Ovary (tissue), 3 donors: ENCODE data around the gene CDIPT.

ENCODE experiments used
- EP300 ChIP-seq: sonication (generic); formaldehyde crosslinking; IDR thresholded peaks from one replicate; pipeline ENCODE4 v1.6.1; 2017; ENCODE audit warnings: antibody characterized with exemption
- POLR2A ChIP-seq: fragments of 450-650 bp; IDR thresholded peaks from one replicate; pipeline ENCODE4 v1.6.1; 2017; ENCODE audit warnings: antibody characterized with exemption, mild to moderate bottlenecking, moderate library complexity
- TF ChIP-seq, protein P1 (sequence below), 3 donors: fragments of 450-650 bp in 2 of 3; fragments of 200-600 bp in 1 of 3; IDR thresholded peaks; one replicate each; pipeline versions ENCODE4 v1.5.1 to v1.8.0; 2016 to 2022; ENCODE audit warnings: antibody characterized with exemption in 3 of 3, mild to moderate bottlenecking in 1 of 3
- donor health status: DM: no; HTN: no; CAD: no.

DNA sequence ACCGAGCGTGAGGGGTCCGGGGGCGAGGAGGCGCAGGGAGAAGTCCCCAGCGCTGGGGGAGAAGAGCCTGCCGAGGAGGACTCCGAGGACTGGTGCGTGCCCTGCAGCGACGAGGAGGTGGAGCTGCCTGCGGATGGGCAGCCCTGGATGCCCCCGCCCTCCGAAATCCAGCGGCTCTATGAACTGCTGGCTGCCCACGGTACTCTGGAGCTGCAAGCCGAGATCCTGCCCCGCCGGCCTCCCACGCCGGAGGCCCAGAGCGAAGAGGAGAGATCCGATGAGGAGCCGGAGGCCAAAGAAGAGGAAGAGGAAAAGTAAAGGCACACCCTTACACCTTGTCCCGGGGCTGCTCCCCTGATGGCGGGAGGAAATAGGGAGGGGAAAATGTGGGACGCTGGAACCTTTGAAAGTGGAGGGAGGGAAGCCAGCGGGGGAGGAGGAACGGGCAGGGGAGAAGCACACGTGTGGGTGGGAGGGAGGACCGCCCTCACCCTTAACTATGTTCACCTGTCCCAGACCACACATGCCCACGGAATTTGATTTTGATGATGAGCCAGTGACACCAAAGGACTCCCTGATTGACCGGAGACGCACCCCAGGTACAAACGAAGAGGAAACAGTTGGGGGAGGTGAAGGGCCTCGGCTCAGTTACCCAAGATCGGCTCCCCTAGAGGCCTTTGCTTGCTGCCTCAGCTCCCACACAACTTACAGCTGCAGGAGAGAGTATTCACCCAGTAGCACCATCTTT lies 46.2 kb downstream of the CDIPT start:
- TF ChIP-seq, protein P1, sequence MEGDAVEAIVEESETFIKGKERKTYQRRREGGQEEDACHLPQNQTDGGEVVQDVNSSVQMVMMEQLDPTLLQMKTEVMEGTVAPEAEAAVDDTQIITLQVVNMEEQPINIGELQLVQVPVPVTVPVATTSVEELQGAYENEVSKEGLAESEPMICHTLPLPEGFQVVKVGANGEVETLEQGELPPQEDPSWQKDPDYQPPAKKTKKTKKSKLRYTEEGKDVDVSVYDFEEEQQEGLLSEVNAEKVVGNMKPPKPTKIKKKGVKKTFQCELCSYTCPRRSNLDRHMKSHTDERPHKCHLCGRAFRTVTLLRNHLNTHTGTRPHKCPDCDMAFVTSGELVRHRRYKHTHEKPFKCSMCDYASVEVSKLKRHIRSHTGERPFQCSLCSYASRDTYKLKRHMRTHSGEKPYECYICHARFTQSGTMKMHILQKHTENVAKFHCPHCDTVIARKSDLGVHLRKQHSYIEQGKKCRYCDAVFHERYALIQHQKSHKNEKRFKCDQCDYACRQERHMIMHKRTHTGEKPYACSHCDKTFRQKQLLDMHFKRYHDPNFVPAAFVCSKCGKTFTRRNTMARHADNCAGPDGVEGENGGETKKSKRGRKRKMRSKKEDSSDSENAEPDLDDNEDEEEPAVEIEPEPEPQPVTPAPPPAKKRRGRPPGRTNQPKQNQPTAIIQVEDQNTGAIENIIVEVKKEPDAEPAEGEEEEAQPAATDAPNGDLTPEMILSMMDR (IDR thresholded peaks at IDR 0.05) = no peak
- TF ChIP-seq EP300 = no peak
- TF ChIP-seq POLR2A = no peak
